Measurements from ENCODE around the gene PSME3IP1. TPM values are rescaled to one million over a fixed set of nuclear protein-coding genes. Genes with fewer than 3 reads are reported as not detected.

The PSME3IP1 gene
- total RNA-seq, 1 donor from 2014 or later: 104 TPM

DNA sequence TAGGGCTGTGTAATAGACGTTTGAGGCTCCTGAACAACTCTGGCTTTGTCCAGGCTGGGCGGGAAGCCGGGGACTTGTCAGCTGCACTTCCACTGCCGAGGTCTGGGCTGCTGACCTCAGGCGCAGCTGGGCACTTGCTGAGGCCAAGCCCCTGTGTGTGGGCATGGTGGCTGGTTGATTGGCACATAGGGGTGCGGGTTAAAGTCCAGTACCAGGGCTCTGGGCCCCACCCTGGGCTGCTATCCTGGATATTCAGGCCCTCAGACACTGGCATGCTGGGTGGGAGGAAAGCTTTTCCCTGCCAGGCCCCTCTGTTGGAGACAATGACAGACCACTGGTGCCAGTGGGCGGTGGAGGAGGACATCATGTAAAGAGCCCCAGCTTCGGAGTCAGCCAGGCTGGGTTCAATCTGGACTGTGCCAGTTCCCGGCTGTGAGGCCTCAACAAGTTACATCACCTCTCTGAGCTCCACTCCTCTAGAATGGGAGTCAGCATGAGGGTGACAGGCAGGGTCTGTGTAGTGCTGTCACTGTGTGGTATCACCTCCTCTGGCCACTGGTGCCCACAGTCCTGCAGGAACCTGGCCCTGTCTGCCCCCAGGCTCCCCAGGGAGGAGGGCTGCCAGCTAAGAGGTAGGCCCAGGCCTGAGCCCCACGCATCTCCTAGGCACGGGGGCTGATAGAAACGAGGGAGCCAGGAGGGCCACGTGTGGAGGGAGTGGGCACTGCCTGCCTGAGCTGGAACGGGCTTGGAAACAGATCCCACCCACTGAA lies 42.5 kb downstream of the PSME3IP1 start:
- DNase-seq: peak; percentile 79

DNA sequence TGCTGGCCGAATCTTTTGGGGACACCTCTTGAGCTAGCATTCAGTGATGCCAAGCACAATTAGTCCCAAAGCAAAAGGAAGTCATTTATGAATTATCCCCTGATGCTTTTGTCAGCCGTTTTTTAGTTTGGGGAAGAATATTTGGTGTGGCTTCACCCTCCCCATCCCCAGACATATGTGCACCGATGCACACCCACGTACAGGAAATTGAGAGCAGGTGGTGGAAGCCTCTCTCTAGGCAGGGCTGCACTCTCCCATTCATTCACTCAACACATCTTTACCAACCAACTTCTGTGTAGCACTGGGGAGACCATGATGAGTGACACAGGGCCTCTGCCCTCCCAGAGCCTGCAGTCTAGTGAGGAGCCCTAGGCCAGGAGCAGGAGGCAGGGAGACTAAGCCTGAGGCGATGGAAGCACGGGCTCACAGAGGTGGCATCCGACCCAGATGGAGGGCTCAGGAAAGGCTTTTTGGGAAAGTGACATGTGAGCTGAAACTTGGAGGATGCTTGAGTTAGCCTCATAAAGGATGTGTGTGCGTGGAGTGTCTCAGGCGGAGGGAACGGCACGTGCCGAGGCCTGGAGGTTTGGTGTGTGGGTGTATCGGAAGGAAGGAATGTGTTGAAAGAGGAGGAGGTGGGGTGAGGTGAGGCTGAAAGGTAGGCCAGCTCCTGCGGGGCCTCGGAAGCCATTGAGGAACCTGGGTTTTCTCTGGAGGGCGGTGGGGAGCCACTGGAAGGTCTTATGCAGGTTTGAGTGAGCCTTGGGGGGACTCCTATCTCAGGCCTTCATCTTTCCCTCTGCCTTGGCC lies 43.8 kb downstream of the PSME3IP1 start:
- no peak for DNase-seq

DNA sequence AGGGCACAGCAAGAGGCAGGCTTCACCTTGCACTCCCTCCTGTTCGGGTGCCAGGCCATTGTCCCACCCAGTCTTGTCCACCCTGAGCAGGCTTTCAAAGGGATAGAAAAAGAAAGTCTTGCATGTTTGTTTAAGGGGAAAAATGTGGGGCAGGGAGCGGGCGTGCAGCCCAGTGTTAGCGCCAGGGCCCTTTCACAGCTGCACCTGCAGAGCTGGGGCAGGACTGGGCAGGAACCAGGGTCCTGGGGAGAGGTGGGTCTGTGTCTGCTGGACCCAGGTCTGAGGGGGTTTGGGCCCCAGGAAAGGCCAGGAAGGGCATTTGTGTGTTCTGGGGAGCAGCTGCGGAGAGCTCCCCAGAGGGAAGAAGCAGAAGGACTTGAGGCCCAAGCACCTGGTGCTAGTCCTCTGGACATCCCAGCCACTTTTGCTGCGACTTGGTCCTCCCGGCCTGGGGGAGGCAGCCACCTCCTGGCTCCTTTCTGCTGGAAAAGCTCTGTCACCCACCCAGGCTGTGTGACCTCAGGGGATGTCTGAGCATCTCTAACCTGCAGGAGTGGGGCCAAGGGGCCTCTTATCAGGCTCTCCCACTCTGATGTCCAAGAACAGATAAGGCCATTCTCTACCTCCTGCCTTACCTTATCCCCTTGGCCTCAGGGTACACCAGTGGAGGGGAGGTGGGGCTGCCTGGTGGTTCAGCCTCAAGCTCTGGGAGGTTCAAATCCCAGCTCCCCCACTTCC lies 44.7 kb downstream of the PSME3IP1 start:
- DNase-seq: no peak

DNA sequence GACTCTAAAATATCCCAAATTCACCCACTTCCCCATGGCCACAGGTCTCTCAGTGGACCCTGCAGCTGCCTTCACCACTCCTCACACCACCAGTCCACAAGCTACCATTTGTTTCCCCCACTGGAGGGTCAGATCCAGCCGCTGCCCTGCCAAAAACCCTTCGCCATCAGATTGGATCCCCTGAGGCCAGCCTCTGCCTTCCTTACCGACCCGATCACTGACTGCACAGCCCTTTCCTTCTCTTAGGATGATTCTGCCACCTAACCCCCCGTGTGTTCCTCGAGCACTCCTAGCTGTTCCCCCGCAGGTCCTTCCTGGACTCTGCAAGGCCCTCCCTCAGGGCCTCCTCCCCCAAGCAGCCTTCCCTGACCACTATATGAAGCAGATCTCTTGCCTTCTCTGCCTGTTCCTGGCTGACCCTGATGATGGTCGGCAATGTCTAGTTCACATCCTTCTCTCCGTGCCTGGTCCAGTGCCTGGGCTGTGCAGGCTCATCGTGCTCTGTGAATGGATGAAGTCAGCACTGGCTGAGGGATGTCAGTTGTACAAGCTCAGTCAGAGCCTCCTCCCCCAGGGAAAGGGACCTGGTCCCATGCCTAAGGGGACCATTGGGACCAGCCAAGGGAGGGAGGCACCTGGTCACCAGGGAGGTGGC lies 47.4 kb downstream of the PSME3IP1 start:
- no peak for DNase-seq

DNA sequence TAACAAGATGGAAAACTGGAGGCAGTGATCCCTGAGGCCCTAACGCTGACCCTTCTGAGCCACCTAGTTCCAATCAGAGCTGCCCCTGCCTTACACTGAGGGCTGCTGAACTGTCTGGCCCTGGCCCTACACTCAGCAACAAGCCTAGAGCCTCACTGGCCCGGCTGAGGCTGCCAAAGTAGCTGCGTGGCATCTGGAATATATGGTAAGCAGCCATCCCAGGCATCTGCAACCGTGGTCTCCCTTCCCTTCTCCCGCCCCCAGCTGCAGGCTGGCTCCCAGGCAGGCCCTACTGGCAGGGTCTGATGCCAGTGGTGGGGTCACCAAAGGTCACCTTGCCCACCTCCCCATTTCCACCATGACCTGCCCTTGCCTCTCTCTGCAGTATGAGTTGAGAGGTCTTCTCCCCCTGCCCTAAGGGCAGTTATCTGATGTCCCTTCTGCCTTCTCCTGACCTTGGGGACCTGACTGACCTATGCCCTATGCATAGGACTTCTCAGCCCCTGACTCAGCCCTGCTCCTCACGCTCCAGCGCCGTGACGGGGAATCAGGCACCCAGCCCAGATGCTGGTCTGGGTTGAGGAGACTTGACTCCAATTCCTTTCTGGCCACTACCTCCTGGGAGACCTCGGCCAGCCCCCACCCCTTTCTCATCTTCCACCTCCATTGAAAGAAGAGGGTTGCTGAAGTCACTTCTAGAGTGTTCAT lies 48.1 kb downstream of the PSME3IP1 start:
- no peak for DNase-seq

DNA sequence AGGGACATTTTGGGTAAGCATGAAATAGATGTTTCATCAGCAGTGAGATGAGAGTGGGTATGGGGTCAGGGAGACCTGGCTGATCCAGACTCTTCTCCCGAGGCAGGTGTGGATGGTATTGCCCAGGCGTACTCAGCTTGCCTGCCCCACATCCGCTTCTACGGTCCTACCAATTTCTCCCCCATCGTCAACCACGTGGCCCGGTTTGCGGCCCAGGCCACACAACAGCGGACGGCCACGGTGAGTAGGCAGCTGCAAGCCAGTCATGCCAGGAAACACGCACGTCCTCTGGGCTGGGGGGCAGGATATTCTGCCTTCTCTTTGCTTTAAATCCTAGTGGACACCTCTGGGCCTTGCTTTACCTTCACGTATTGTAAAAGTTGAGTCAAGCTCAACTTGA lies 48.8 kb downstream of the PSME3IP1 start:
- DNase-seq: no peak

DNA sequence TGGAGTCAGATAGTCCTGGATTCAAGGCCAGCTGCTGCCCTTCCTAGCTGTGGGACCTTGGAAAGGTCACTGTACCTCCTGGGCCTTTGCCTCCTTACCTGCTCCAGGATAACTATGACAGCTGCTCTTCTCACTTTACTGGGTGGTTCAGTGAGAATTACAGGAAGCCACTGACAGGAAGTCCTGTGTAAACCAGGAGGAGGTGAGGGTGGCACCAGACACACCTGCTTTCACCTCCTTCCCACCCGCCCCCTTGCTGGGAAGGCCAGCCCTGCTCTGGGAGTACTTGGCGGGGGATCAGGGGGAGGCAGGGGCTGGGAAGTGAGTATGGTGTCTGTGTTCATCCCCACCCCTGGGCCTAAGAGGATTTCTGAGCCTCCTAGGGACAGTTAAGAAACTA lies 50.9 kb downstream of the PSME3IP1 start:
- DNase-seq: no peak

DNA sequence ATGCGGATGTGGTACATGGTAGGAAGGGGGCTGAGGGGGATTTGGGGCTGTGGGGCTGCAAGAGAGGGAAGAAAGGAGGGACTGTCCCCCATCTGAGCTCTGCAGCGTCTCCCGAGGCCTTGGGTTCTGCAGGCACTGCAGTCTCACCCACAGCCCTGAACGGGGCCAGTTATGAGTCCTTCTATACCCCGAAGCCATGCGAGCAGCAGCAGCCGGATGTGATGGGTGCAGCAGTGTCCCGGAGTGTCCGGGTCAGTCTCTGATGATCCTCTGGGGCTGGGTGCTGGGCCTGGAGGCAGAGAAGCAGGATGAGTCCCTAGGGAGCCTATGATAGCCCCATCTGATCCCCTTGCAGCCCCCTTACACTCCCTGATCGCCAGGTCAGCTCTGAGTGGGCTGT lies 52.0 kb downstream of the PSME3IP1 start:
- DNase-seq: no peak

DNA sequence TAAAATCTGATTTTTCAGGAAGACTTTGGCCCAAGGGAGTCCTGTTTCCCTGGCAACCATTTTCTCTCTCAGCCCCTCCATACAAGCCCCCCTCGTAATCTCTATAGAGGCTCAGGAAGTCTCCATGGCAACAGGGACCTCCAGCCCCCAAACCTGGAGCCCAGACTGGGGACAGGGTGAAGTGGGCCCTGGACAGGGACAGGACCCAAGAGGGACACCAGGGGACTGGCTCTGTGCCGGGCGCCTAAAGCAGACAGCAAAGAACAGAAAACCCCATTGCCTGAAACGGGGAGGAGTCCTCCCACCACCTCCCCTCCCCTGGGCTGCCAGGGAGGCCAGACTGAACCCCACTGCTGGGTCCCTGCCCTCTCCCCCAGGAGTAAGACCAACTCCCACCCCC lies 52.8 kb downstream of the PSME3IP1 start:
- DNase-seq: no peak

DNA sequence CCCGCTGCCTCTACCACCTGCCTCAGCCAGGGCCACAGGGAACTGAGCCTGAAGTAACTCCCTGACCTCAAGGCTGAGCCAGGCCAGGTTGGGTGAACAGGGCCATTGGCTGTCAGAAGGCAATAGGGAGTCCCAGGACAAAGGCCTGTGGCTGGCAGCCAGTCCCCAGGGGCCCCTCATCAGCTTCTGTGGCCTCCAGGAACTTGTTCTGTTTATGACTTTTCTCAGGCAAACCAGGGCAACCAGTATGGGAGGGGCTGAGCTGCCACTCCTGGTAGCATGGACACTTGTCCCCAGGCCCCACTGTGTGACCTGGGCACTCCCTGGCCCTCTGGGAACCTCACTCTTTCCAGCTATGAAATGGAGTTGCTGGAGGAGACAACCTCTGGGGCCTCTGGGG lies 53.4 kb downstream of the PSME3IP1 start:
- DNase-seq: no peak

DNA sequence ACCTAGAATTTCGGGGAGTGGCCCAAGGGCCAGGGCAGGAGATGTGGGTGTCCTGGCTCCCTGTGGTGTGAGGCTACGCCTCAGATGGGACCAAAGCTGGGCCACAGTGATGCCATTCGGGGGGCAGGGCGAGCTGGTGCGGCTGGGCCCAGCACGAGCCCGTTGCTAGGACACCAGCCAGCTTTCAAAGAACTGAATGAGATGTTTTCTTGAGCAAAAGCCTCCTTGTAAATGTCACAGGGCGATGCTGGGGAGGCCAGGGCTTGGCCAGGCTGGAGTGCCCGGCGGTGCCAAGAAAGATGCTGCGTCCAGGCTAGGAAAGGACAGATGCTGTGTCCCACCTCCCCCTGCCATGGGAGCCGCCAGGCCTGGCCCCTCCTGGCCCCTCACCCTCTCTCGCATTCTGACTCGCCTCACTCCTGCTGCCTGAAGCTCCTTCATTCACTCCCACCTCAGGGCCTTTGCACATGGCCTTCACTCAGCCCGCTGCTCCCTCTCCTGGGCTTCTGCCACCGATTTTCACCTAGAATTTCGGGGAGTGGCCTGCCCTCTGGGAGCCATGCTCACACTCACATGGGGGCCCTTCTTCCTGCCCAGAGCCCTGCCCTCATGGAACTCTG lies 54.4 kb downstream of the PSME3IP1 start:
- DNase-seq: peak; percentile 62

DNA sequence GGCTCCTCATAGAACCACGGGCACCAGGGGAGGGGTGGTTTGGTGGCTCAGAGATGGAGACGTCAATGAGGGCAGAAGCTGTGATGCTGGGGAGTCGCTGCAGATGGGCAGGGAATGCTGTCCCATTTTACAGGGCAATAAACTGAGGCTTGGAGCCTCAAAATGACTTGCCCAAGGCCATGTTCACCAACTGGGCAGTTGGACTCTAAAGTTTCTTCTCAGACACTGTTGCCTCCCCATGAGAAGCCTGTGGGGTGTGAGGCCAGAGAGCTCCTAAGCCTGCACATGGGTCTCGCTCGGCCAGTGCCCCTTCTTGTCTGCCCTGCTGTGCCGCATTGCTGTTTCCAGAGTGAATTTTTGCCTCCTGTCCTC lies 54.9 kb downstream of the PSME3IP1 start:
- no peak for DNase-seq

DNA sequence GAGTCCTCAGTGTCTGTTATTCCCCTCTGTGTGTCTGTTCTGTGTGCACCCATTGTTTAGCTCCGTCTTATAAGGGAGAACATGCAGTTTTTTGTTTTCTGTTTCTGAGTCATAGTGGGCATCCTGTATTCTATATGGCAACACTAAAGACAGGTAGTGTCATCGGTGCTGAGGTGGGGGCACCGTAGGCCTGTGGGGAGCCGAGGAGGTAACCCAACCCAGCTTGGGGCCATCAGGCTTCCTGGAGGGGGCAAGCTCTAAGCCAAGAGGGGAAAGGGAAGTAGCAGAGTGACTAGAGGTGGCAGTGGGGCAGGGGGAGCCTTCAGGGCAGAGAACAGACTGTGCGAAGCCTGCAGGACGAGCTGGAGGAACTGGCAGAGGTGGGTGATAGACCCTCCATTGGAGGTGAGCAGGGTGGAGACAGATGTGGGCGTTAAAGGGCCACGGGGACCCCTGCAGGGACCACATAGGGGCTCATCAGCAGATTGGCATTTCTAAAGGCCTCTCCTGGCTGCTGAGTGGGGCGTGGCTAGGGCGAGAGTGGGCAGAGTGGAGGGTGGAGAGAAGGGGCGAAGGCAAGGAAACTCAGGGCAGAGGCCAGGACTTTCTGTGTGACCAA lies 57.0 kb downstream of the PSME3IP1 start:
- DNase-seq: no peak

DNA sequence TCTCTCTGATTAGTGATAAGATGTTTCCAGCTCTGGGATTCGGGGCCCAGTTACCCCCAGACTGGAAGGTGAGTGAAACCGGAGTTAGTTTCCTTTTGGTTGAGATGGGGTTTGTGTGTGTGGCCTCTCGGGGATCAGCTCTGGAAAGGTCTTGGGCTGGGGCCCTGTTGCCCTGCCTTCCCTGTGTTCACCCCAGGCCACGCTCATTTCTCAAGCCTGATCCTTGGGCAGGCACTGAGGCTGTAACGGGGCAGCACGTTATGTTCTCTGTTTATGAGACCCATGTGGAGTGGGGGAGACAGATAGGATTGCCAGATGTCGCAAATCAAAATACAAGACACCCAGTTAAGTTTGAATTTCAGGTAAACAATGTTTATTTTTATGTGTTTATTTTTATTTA lies 58.0 kb downstream of the PSME3IP1 start:
- DNase-seq: no peak

DNA sequence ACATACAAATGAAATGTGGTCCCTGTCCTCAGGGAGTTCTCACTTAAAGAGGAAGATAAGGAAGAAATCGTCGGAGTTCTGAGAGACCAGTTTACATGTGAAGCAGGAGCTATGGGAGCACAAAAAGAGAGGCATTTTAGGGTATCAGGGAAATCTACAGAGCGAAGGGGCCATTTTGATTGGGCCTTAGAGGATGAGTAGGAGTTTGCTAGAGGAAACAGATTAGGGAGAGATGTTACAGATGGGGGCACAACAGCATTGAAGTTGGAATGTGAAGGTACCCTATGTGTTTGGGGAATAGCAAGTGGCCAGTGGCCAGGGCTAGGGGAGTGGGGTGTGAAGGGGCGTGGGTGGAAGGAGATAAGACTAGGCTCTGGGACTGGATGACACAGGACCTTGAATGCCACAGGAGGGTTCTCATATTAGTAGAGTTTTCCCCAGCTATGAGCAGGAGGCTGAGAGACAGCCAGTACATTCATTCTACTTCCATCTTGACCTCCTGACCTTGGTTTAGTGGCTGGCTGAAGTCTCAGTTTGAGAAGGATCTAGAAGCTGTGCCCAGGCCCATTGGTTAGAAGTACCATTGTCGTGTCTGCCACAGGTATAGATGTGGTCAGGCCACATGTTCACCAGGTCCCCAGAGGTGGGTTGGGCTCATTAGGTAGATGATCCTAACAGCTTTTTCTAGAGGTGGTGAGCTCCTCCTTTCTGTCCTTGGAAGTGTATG lies 58.6 kb downstream of the PSME3IP1 start:
- DNase-seq: no peak

DNA sequence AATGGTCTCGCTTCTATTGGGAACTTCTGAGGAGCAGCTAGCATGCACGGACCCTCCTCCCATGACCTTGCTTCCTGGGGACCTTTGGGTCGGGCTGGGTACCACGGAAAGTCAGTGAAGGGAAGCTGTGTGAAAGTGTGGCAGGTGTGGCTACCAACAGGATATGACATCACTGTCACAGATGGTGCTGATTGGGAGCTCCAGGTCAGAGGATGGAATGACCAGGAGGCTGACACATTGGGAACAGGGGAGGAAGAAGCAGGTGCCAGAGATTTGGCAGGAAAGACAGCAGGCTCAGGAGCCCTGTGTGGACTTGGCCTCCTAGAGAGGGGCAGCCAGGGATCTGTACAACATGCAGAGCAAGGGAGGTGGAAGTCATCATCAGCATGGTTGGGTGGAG lies 59.4 kb downstream of the PSME3IP1 start:
- DNase-seq: no peak

DNA sequence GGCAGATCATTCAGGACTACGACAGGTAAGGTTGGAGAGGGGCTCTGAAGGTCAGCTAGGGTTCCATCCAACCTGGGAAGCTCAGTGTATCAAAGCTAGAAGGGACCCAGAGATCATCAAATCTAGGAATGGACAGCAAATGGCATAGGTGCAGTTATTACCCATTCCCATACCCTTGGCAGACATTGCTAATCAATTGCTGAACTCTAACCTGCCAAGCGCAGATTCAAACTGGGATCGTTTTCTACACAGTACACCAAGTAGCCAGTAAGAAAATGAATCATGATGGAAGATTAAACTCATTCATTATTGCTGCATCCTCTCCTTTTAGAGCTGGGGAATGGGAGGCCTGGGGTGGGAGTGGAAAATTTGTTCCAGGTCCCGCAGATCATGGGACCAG lies 59.9 kb downstream of the PSME3IP1 start:
- DNase-seq: no peak

DNA sequence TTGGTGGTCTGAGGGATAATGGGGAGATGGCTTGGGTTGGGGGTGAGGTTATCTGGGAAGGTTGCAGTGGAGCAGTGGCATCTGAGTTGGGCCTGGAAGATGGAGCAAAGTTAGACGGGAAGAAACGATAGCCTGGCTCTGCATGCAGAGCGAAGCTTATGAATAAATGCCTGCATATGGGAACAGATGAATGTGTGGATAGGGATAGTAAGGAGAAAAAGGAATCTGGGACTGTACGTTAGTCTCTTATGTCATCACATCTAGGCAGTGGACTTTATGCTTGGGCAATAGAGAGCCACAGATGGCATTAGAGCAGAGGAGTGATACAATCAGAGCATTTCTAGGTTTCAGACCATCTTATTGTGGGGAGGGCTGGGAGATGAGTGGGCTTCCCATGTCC lies 60.5 kb downstream of the PSME3IP1 start:
- DNase-seq: no peak

DNA sequence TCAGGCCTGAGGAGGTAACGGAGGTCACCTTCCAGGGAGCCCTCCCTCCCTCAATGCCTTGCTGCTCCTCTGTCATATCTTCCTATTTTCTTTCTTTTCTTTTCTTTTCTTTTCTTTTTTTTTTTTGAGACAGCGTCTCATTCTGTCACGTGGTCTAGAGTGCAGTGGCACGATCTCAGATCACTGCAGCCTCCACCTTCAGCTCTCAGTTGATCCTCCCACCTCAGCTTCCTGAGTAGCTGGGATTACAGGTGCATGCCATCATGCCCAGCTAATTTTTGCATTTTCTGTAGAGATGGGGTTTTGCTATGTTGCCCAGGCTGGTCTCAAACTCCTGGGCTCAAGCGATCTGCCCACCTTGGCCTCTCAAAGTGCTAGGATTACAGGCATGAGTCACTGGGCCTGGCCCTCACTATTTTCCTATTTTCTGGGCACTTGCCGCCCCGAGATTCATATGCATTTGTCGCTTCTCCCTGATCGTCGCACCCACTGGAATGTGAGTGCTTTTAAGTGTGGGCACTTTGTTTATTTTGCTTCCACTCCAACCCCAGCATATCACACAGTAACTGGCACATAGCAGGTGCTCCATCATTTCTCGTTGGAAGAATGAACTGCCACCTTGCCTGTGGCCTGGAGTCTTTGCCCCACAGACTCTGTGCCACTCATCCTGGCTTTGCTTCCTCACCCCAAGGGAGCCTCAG lies 61.7 kb downstream of the PSME3IP1 start:
- no peak for DNase-seq

All from occipital lobe (tissue), 2 donors.